ENCODE measurements around the gene CDC42EP5.

Gene CDC42EP5

DNA sequence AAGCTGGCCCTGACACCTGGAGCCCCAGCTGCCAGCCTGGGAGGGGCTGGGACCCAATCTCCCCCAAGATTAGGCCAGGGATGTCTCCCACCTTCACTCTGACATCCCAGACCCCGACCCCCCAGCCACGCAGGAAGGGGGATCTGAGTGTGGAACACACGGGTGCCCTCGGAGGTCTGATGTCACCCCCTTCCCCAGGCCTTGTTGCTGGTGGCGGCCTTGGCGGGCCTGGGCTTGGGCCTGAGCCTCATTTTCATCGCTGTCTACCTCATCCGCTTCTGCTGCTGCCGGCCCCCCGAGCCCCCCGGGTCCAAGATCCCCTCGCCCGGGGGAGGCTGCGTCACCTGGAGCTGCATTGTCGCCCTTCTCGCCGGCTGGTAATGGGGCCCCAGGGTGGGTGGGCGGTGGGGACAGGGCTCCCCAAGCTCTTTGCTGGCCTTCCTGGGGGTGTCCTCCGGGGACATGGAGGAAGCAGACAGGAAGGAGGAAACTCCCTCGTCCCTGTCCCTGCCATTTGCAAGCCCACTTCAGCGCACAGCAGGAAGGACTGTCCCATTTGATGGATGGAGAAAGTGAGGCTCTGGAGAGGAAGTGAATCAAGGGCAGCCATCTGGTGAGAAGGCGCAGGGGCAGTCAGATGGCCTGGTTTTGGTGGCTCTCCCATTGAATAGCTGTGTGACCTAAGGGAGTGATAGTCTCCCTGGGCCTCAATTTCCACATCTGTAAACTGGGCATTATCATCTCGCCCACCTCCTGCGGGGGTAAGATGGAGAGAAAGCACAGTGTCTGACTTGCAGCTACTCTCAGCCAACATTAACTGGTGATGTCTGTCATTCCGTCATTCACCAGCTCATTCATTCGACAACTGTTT lies 53.9 kb downstream of the CDC42EP5 start:
- H3K27ac ChIP-seq (replicated peaks) = no peak overlapping the region
- H3K27me3 ChIP-seq (ENCODE audit: insufficient read depth, poor library complexity, severe bottlenecking) = peaks cover 42% of the 10 kb centered on the region
- H3K4me3 ChIP-seq (replicated peaks; ENCODE audit: insufficient read depth, low read length) = no peak overlapping the region
- TF ChIP-seq POLR2AphosphoS5 (IDR thresholded peaks at IDR 0.05; ENCODE audit: low read depth) (no peak), SPI1 (IDR thresholded peaks at IDR 0.05; ENCODE audit: borderline replicate concordance, low read depth) (0 out of 2 replicates have a peak, but pooled peaks have one; percentile 7)
- no peak for DNase-seq (ENCODE audit: low read depth in 1 of 2, low spot score in 1 of 2)

DNA sequence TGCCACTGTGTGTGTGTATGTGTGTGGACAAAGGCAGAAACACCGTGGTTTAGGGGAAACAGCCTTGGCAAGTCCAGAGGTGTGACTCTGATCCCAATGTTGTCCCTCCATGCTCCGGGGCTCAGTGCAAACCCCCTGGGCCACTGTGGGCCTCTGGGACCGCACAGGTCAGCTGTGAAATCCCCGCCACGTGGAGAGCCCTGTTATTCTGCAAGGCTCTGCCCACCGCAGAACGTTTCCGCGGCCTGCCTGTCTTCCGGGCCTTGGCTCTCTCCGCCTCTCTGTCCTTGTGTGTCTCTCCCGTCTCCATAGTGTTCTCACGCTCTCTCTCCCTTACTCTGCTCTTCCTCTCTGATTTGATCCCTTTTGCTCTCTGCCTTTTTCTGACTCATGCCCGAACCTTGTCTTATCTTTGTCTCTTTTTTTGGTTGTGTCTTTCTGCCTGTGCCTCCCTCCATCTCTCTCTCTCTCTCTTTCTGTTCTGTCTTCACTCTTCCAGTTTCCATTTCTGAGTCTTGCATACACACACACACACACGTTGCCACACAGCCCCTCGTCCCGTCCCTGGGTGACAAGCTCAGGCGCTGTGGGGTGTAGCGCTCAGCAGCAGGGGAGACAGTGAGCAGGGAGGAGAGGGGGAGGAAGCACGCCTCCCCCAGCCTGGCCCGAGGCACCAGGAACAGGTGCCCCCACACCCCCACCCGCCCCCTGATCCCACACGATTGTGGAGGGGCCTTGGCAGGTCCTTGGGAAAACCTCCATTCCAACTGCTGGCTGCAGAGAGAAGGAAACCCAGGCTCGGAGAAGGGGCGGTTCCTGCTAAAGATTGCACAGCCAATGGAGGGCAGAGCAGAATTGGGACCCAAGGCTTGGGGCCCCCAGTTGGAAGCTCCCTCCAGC lies 54.8 kb downstream of the CDC42EP5 start:
- Histone ChIP-seq H3K27me3 (ENCODE audit: insufficient read depth, poor library complexity, severe bottlenecking) (peaks cover 39% of the 10 kb centered on the region), H3K27ac (replicated peaks) (no peak overlapping the region), H3K4me3 (replicated peaks; ENCODE audit: insufficient read depth, low read length) (no peak overlapping the region)
- TF ChIP-seq POLR2AphosphoS5 (IDR thresholded peaks at IDR 0.05; ENCODE audit: low read depth) (peak; percentile 46; the same call in 1 of the 2 replicates), GABPA (IDR thresholded peaks at IDR 0.05; ENCODE audit: low read depth) (no peak)
- DNase-seq (ENCODE audit: low read depth in 1 of 2, low spot score in 1 of 2) = peak; percentile 57 to 74

DNA sequence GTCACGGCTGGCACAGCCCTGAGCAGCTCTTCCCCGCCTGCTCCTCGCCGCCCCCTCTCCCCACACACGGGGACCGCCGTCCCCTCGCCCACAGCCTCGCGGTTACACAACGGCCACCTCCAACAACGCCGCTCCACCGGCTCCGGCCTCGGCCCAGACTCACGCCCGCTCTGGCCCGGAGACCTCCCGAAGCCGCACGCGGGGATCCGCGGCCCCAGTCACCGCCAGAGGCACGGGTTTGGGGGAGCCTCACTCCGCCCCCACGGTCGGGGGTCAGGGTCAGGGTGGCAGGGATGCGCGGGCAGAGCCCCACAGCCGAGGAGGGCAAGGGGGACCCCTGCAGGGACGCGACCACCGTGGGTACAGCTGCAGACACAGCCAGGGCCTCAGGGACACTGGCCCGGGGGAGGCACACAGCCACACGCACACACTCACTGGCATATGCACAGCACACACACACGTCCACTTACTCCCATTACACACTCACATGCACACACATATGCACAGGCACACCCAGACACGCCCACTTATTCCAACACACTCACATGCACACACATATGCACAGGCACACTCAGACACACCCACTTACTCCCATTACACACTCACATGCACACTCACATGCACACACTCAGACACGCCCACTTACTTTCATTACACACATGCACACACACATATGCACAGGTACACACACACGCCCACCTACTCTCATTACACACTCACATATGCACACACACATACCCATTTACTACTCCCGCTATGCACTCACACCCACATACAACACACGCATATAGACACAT lies 56.2 kb downstream of the CDC42EP5 start:
- Histone ChIP-seq H3K27ac (replicated peaks) (no peak overlapping the region), H3K27me3 (ENCODE audit: insufficient read depth, poor library complexity, severe bottlenecking) (peaks cover 39% of the 10 kb centered on the region), H3K4me3 (replicated peaks; ENCODE audit: insufficient read depth, low read length) (no peak overlapping the region)
- no peak for DNase-seq (ENCODE audit: low read depth in 1 of 2, low spot score in 1 of 2)
- no peak for TF ChIP-seq POLR2AphosphoS5 (IDR thresholded peaks at IDR 0.05; ENCODE audit: low read depth)
- TF ChIP-seq GABPA (IDR thresholded peaks at IDR 0.05; ENCODE audit: low read depth) = no peak
- TF ChIP-seq, protein P1, sequence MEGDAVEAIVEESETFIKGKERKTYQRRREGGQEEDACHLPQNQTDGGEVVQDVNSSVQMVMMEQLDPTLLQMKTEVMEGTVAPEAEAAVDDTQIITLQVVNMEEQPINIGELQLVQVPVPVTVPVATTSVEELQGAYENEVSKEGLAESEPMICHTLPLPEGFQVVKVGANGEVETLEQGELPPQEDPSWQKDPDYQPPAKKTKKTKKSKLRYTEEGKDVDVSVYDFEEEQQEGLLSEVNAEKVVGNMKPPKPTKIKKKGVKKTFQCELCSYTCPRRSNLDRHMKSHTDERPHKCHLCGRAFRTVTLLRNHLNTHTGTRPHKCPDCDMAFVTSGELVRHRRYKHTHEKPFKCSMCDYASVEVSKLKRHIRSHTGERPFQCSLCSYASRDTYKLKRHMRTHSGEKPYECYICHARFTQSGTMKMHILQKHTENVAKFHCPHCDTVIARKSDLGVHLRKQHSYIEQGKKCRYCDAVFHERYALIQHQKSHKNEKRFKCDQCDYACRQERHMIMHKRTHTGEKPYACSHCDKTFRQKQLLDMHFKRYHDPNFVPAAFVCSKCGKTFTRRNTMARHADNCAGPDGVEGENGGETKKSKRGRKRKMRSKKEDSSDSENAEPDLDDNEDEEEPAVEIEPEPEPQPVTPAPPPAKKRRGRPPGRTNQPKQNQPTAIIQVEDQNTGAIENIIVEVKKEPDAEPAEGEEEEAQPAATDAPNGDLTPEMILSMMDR (IDR thresholded peaks at IDR 0.05; ENCODE audit: insufficient read depth, low read length) = no peak
- TF ChIP-seq, protein P2, sequence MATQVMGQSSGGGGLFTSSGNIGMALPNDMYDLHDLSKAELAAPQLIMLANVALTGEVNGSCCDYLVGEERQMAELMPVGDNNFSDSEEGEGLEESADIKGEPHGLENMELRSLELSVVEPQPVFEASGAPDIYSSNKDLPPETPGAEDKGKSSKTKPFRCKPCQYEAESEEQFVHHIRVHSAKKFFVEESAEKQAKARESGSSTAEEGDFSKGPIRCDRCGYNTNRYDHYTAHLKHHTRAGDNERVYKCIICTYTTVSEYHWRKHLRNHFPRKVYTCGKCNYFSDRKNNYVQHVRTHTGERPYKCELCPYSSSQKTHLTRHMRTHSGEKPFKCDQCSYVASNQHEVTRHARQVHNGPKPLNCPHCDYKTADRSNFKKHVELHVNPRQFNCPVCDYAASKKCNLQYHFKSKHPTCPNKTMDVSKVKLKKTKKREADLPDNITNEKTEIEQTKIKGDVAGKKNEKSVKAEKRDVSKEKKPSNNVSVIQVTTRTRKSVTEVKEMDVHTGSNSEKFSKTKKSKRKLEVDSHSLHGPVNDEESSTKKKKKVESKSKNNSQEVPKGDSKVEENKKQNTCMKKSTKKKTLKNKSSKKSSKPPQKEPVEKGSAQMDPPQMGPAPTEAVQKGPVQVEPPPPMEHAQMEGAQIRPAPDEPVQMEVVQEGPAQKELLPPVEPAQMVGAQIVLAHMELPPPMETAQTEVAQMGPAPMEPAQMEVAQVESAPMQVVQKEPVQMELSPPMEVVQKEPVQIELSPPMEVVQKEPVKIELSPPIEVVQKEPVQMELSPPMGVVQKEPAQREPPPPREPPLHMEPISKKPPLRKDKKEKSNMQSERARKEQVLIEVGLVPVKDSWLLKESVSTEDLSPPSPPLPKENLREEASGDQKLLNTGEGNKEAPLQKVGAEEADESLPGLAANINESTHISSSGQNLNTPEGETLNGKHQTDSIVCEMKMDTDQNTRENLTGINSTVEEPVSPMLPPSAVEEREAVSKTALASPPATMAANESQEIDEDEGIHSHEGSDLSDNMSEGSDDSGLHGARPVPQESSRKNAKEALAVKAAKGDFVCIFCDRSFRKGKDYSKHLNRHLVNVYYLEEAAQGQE (IDR thresholded peaks at IDR 0.05; ENCODE audit: insufficient replicate concordance, low read depth) = no peak
- TF ChIP-seq SPI1 (IDR thresholded peaks at IDR 0.05; ENCODE audit: borderline replicate concordance, low read depth) = no peak

DNA sequence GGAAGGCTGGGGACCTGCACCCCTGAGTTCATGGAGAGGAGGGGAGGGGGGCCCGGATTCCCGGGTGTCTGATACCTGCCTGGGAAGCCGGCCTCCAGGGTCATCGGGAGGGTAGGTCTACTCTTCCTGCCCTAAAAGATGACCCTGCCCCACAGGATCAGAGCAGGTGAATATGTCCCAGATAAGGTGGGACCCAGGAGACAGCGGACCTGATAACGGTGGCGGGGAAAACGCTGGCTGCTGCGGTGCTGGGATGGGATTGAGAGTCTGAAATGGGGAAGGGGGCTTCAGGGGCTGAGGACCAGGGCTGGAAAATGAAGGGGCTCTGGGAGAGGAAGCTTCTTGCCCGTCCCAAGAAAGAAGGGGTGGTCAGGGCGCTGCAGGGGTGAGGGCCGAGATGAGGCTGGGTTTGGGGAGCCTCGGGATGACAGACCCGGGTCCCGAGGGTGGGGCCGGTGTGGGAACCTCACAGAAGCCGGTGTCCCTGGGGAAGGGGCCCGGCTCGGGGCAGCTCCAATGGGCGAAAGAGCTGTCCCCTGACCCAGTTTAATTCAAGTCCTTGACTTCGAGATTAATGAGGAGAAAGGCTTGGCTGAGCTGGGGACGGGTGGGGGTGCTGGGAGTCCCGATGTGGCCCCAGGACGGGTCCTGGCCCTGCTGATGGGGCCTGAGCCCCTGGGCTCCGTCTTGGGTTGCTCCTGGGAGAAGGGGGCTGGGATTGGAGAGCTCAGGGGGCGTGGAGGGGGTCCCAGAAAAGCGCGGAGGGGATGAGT lies 57.0 kb downstream of the CDC42EP5 start:
- DNase-seq (ENCODE audit: low read depth in 1 of 2, low spot score in 1 of 2) = no peak
- TF ChIP-seq SPI1 (IDR thresholded peaks at IDR 0.05; ENCODE audit: borderline replicate concordance, low read depth) (no peak), POLR2AphosphoS5 (IDR thresholded peaks at IDR 0.05; ENCODE audit: low read depth) (no peak), GABPA (IDR thresholded peaks at IDR 0.05; ENCODE audit: low read depth) (no peak)
- TF ChIP-seq, protein P1 (IDR thresholded peaks at IDR 0.05; ENCODE audit: insufficient read depth, low read length) = no peak
- TF ChIP-seq, protein P2 (IDR thresholded peaks at IDR 0.05; ENCODE audit: insufficient replicate concordance, low read depth) = no peak
- no peak overlapping the region for H3K4me3 ChIP-seq (replicated peaks; ENCODE audit: insufficient read depth, low read length)
- peaks cover 39% of the 10 kb centered on the region for H3K27me3 ChIP-seq (ENCODE audit: insufficient read depth, poor library complexity, severe bottlenecking)
- H3K27ac ChIP-seq (replicated peaks) = no peak overlapping the region

All from HL-60 (cell line).